ENCODE data around the gene RMC1. TPM values are rescaled to one million over a fixed set of nuclear protein-coding genes. Genes with fewer than 3 reads are reported as not detected.

Gene RMC1
- total RNA-seq, 1 donor from 2014 or later = 28.3 TPM

DNA sequence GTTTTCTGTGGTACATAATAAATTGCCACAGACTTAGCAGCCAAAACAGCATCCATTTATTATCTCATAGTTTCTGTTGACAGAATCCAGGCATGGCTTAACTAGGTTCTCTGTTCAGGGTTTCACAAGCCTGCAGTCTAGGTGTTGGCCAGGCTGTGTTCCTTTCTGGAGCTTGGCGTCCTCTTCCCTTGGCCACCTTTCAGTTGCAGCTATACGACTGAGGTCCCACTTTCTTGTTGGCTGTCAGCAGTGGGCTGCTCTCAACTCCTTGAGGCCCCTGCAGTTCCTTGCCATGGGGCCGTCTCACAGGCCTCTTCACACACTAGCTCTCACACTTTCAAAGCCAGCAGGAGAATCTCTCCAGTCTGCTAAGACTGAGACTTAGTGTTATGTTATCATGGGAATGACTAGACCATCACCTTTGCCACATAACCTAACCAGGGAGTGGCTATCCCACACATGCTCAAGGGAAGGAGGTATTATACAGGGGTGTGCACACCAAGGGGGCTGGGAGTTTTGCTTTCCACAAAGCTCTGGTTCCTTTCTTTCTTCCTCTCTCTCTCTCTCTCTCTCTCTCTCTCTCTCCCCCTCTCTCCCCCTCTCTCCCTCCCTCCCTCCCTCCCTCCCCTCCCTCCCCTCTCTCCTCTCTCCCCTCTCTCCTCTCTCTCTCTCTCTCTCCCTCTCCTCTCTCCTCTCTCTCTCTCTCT lies 34.4 kb upstream of the RMC1 start:
- no peaks in the 10 kb centered on the region for H3K27me3 Mint-ChIP-seq (ENCODE audit: low read depth, unreplicated experiment)
- Histone ChIP-seq H3K27ac (ENCODE audit: low read depth, low read length) (no peak overlapping the region), H3K9ac (ENCODE audit: low read length) (no peak overlapping the region), H2AFZ (ENCODE audit: low read depth, low read length) (no peak overlapping the region), H3K79me2 (ENCODE audit: insufficient read depth, low read length) (peaks cover 6% of the 10 kb centered on the region), H3K4me1 (ENCODE audit: insufficient read depth, low read length) (no peaks in the 10 kb centered on the region), H4K20me1 (ENCODE audit: insufficient read depth, low read length) (peaks cover 26% of the 10 kb centered on the region), H3K9me3 (ENCODE audit: insufficient read depth, low read depth, low read length) (no peaks in the 10 kb centered on the region), H3K4me3 (ENCODE audit: insufficient read depth, low read depth, low read length) (no peak overlapping the region), H3K4me2 (ENCODE audit: low read length) (no peak overlapping the region), H3K36me3 (ENCODE audit: insufficient read depth, low read length) (peaks cover 51% of the 10 kb centered on the region), H3K27me3 (ENCODE audit: insufficient read depth, low read length) (no peaks in the 10 kb centered on the region)
- H3K36me3 Mint-ChIP-seq (ENCODE audit: low read depth, unreplicated experiment) = peaks cover 9% of the 10 kb centered on the region
- FAIRE-seq (no peak), DNase-seq (ENCODE audit: low read depth) (no peak)
- H3K9me3 Mint-ChIP-seq (ENCODE audit: unreplicated experiment) = no peaks in the 10 kb centered on the region
- H3K4me3 Mint-ChIP-seq (ENCODE audit: unreplicated experiment) = no peak overlapping the region
- TF ChIP-seq, protein P1, sequence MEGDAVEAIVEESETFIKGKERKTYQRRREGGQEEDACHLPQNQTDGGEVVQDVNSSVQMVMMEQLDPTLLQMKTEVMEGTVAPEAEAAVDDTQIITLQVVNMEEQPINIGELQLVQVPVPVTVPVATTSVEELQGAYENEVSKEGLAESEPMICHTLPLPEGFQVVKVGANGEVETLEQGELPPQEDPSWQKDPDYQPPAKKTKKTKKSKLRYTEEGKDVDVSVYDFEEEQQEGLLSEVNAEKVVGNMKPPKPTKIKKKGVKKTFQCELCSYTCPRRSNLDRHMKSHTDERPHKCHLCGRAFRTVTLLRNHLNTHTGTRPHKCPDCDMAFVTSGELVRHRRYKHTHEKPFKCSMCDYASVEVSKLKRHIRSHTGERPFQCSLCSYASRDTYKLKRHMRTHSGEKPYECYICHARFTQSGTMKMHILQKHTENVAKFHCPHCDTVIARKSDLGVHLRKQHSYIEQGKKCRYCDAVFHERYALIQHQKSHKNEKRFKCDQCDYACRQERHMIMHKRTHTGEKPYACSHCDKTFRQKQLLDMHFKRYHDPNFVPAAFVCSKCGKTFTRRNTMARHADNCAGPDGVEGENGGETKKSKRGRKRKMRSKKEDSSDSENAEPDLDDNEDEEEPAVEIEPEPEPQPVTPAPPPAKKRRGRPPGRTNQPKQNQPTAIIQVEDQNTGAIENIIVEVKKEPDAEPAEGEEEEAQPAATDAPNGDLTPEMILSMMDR (IDR thresholded peaks at IDR 0.05; ENCODE audit: insufficient read depth, low read depth, low read length) = no peak
- no peak for TF ChIP-seq EZH2 (IDR thresholded peaks at IDR 0.05; ENCODE audit: insufficient read depth, low read length)
- H3K4me1 Mint-ChIP-seq (ENCODE audit: low read depth, unreplicated experiment) = no peaks in the 10 kb centered on the region
- H3K27ac Mint-ChIP-seq (ENCODE audit: unreplicated experiment) = no peak overlapping the region

DNA sequence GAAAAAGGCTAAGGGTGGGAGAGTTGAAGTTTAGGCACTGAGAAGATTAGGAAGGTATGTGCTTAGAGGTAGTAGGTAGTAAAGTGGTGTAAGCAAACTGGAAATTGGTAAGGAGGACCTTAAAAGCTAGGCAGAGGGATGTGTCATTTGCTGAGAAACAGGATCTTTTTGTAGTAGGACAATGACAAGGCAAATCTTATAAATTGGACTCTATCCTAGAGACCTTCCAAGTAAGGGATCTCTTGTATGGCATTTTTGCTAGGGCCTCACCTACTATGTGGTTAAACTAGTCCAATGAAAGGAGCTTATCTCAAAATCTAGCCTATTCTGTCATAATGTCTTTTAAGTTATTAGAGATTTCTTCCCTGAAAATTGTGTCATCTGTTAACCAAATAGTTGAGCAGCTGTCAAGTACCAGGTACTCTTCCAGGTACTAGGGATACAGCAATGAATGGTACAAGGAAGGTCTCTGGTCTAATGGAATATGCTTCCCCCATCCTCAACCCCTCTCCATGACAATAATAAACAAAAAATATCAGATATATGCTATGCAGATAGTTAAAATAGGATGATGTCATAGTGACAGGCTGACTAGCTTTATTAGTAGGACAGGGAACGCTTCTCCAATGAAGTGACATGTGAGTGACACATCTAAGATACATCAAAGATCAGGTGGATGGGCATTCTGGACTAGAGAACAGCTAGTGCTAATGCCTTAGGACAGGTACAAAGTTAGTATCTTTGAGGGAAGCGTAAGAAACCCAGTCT lies 32.5 kb upstream of the RMC1 start:
- H3K9me3 Mint-ChIP-seq (ENCODE audit: unreplicated experiment) = no peaks in the 10 kb centered on the region
- TF ChIP-seq, protein P1 (IDR thresholded peaks at IDR 0.05; ENCODE audit: insufficient read depth, low read depth, low read length) = no peak
- no peak for TF ChIP-seq EZH2 (IDR thresholded peaks at IDR 0.05; ENCODE audit: insufficient read depth, low read length)
- DNase-seq (ENCODE audit: low read depth) = no peak
- H3K9me3 ChIP-seq (ENCODE audit: insufficient read depth, low read depth, low read length) = no peaks in the 10 kb centered on the region
- H3K36me3 ChIP-seq (ENCODE audit: insufficient read depth, low read length) = peaks cover 49% of the 10 kb centered on the region
- no peaks in the 10 kb centered on the region for H3K79me2 ChIP-seq (ENCODE audit: insufficient read depth, low read length)
- H3K27ac ChIP-seq (ENCODE audit: low read depth, low read length) = no peak overlapping the region
- no peak overlapping the region for H3K27ac Mint-ChIP-seq (ENCODE audit: unreplicated experiment)
- H3K4me1 ChIP-seq (ENCODE audit: insufficient read depth, low read length) = no peaks in the 10 kb centered on the region
- no peaks in the 10 kb centered on the region for H3K27me3 ChIP-seq (ENCODE audit: insufficient read depth, low read length)
- FAIRE-seq = no peak
- H3K9ac ChIP-seq (ENCODE audit: low read length) = no peak overlapping the region
- H4K20me1 ChIP-seq (ENCODE audit: insufficient read depth, low read length) = peaks cover 22% of the 10 kb centered on the region
- no peaks in the 10 kb centered on the region for H3K4me1 Mint-ChIP-seq (ENCODE audit: low read depth, unreplicated experiment)
- H3K4me2 ChIP-seq (ENCODE audit: low read length) = no peak overlapping the region
- H3K36me3 Mint-ChIP-seq (ENCODE audit: low read depth, unreplicated experiment) = peaks cover 16% of the 10 kb centered on the region
- no peak overlapping the region for H3K4me3 ChIP-seq (ENCODE audit: insufficient read depth, low read depth, low read length)
- no peak overlapping the region for H3K4me3 Mint-ChIP-seq (ENCODE audit: unreplicated experiment)
- H3K27me3 Mint-ChIP-seq (ENCODE audit: low read depth, unreplicated experiment) = no peaks in the 10 kb centered on the region
- H2AFZ ChIP-seq (ENCODE audit: low read depth, low read length) = no peak overlapping the region

Measured in astrocyte (in vitro differentiated cells and primary cell).